Activated T-cell treated with anti-CD3 and anti-CD28 coated beads for 24 hours (primary cell): ENCODE data around the gene WNT8A.
"Not testable (repeated sequence)": the region's sequence is repeated elsewhere in the genome, so short reads cannot be mapped to it uniquely, and the experiment has no call there.

ENCODE experiments used
- DNase-seq: peaks from one replicate; pipeline ENCODE4 v3.0.0-alpha.2; 2020; ENCODE audit warnings: low read depth

WNT8A gene

GRCh38 chr5:138083702-138084101 lies at the start of gene WNT8A:
Gene WNT8A, plus strand, starts transcription at chr5:138084033. Its CDS starts 95 bp downstream, at chr5:138084128.
- DNase-seq, result no peak

GRCh38 chr5:138035605-138036537 lies 48.0 kb upstream of the WNT8A start:
- peak; percentile 44 for DNase-seq

GRCh38 chr5:138037271-138037670 lies 46.6 kb upstream of the WNT8A start:
- DNase-seq, result no peak

GRCh38 chr5:138037907-138038633 lies 45.8 kb upstream of the WNT8A start:
- no peak for DNase-seq

GRCh38 chr5:138038826-138039225 lies 45.0 kb upstream of the WNT8A start:
- no peak for DNase-seq

- DNase-seq, result not testable (repeated sequence)
Observed at GRCh38 chr5:138045283-138045682, 38.5 kb upstream of the WNT8A start.

- no peak for DNase-seq
Observed at GRCh38 chr5:138051441-138052296, 32.2 kb upstream of the WNT8A start.

- DNase-seq, result not testable (repeated sequence)
Observed at GRCh38 chr5:138052718-138053117, 31.1 kb upstream of the WNT8A start.

- DNase-seq, result no peak
Observed at GRCh38 chr5:138053554-138053953, 30.3 kb upstream of the WNT8A start.

- DNase-seq, result no peak
Observed at GRCh38 chr5:138054206-138054605, 29.6 kb upstream of the WNT8A start.

- DNase-seq, result no peak
Observed at GRCh38 chr5:138054847-138055558, 28.8 kb upstream of the WNT8A start.

- DNase-seq, result no peak
Observed at GRCh38 chr5:138064526-138064925, 19.3 kb upstream of the WNT8A start.

- DNase-seq, result no peak
Observed at GRCh38 chr5:138065102-138065501, 18.7 kb upstream of the WNT8A start.

- no peak for DNase-seq
Observed at GRCh38 chr5:138067945-138068344, 15.9 kb upstream of the WNT8A start.

GRCh38 chr5:138068742-138069600 lies 14.9 kb upstream of the WNT8A start:
- peak; percentile 62 for DNase-seq

- not testable (repeated sequence) for DNase-seq
Observed at GRCh38 chr5:138070026-138070425, 13.8 kb upstream of the WNT8A start.

GRCh38 chr5:138077064-138077696 lies 6.7 kb upstream of the WNT8A start:
- peak; percentile 27 for DNase-seq

- no peak for DNase-seq
Observed at GRCh38 chr5:138078006-138078643, 5.7 kb upstream of the WNT8A start.

GRCh38 chr5:138082033-138082432 lies 1.8 kb upstream of the WNT8A start:
- no peak for DNase-seq
